GM12878 (cell line): ENCODE data around the gene PROSER2. TPM values are rescaled to one million over a fixed set of nuclear protein-coding genes. Genes with fewer than 3 reads are reported as not detected.

Experiments
- ATAC-seq: fragments of 200-7000 bp; cut with Tn5 transposase; 3 replicates; pipeline ENCODE4 v1.9.1; 2020; ENCODE audit warnings: mild to moderate bottlenecking, moderate library complexity
- BruUV-seq: library from RNA; stranded (reverse); fragments of 400-500 nt; replicated peaks from 2 replicates; lab custom pipeline; 2021; lab: Mats Ljungman, UMichigan
- CTCF ChIA-PET: fragments of 300-600 bp; sonication (Branson Sonifier 250); formaldehyde crosslinking; extraction: SDS; loops from one replicate; lab custom pipeline; 2021; ENCODE audit warnings: inconsistent platforms; lab: Yijun Ruan, JAX
- POLR2A ChIA-PET: fragments of 350-600 bp; formaldehyde crosslinking; extraction: SDS; loops from one replicate; lab custom pipeline; 2021; ENCODE audit warnings: inconsistent platforms; lab: Charles Lee
- RAD21 ChIA-PET: fragments of 300-600 bp; sonication (Branson Sonifier 250); formaldehyde crosslinking; loops from one replicate; lab custom pipeline; 2023; ENCODE audit warnings: antibody characterized with exemption; ENCODE audit not compliant: unreplicated experiment; lab: Charles Lee
- SMC1A ChIA-PET: fragments of 300-600 bp; sonication (Branson Sonifier 250); formaldehyde crosslinking; loops from one replicate; lab custom pipeline; 2023; ENCODE audit not compliant: unreplicated experiment, uncharacterized antibody; lab: Charles Lee
- DNase-seq: peaks from one replicate; pipeline ENCODE4 v3.0.0-alpha.2; 2011; ENCODE audit warnings: low read depth, low spot score
- FAIRE-seq: peaks from 3 replicates; lab custom pipeline; 2011; peaks lifted over from hg19 to GRCh38; lab: Jason Lieb, UNC
- H2AFZ ChIP-seq: 2 replicates; pipeline ENCODE4 v1.6.0; 2011; ENCODE audit warnings: low read depth, low read length, control low read depth; ENCODE audit not compliant: control insufficient read depth
- H3K27ac ChIP-seq: 2 replicates; pipeline ENCODE4 v1.5.1; 2011; ENCODE audit warnings: control low read depth; ENCODE audit not compliant: control insufficient read depth, insufficient read depth
- H3K27me3 ChIP-seq, 2 experiments: replicated peaks in 1 of 2; 2 replicates each; pipeline versions ENCODE4 v1.6.0 to v1.6.1; 2011; ENCODE audit warnings: low read length in 1 of 2; ENCODE audit not compliant: control insufficient read depth in 2 of 2, insufficient read depth in 2 of 2
- H3K36me3 ChIP-seq, 2 experiments: 2 replicates each; pipeline ENCODE4 v1.5.1; 2011; ENCODE audit warnings: low read length in 1 of 2; ENCODE audit not compliant: control insufficient read depth in 2 of 2, insufficient read depth in 2 of 2
- H3K4me1 ChIP-seq: 2 replicates; pipeline ENCODE4 v1.6.1; 2011; ENCODE audit warnings: mild to moderate bottlenecking, low read length, moderate library complexity, mixed read lengths; ENCODE audit not compliant: control insufficient read depth, insufficient read depth
- H3K4me2 ChIP-seq: 2 replicates; pipeline ENCODE4 v1.6.0; 2011; ENCODE audit warnings: control low read depth; ENCODE audit not compliant: control insufficient read depth, insufficient read depth
- H3K4me3 ChIP-seq: fragments of 200-600 bp; sonication (generic); 2 replicates; pipeline ENCODE4 v1.5.1; 2016
- H3K79me2 ChIP-seq: 2 replicates; pipeline ENCODE4 v1.6.0; 2011; ENCODE audit warnings: low read length; ENCODE audit not compliant: control insufficient read depth, insufficient read depth
- H3K9ac ChIP-seq: 2 replicates; pipeline ENCODE4 v1.8.0; 2011; ENCODE audit warnings: low read length, control low read depth, mixed read lengths; ENCODE audit not compliant: control insufficient read depth, insufficient read depth
- H3K9me3 ChIP-seq: replicated peaks from 3 replicates; pipeline ENCODE4 v1.5.1; 2011; ENCODE audit warnings: mild to moderate bottlenecking, low read length; ENCODE audit not compliant: control insufficient read depth, insufficient read depth
- H4K20me1 ChIP-seq: 2 replicates; pipeline ENCODE4 v1.6.0; 2011; ENCODE audit not compliant: control insufficient read depth, insufficient read depth
- BRCA1 ChIP-seq: IDR thresholded peaks from 2 replicates; pipeline ENCODE4 v1.6.1; 2011; ENCODE audit warnings: low read depth, low read length, improper control_type of control experiment
- CBFB ChIP-seq: IDR thresholded peaks from 2 replicates; pipeline ENCODE4 v1.6.1; 2016; ENCODE audit warnings: antibody characterized with exemption, low read depth
- E4F1 ChIP-seq: fragments of 450-650 bp; IDR thresholded peaks from 2 replicates; pipeline ENCODE4 v1.6.1; 2018; ENCODE audit warnings: borderline replicate concordance, mild to moderate bottlenecking; ENCODE audit not compliant: partially characterized antibody
- IKZF2 ChIP-seq, 2 experiments: fragments of 450-650 bp; IDR thresholded peaks; 2 replicates each; pipeline ENCODE4 v1.6.1; 2017; ENCODE audit warnings: mild to moderate bottlenecking in 2 of 2, moderate library complexity in 2 of 2
- KLF5 ChIP-seq: fragments of 450-650 bp; IDR thresholded peaks from 2 replicates; pipeline ENCODE4 v1.6.1; 2014; ENCODE audit warnings: mild to moderate bottlenecking; ENCODE audit not compliant: partially characterized antibody
- NFIC ChIP-seq: IDR thresholded peaks from 2 replicates; pipeline ENCODE4 v1.6.1; 2012; ENCODE audit warnings: low read depth, mild to moderate bottlenecking, inconsistent platforms, low read length, moderate library complexity
- NFXL1 ChIP-seq: fragments of 450-650 bp; IDR thresholded peaks from 2 replicates; pipeline ENCODE4 v1.6.1; 2017; ENCODE audit warnings: antibody characterized with exemption, mild to moderate bottlenecking, borderline replicate concordance
- NFYA ChIP-seq: IDR thresholded peaks from 2 replicates; pipeline ENCODE4 v1.6.1; 2011; ENCODE audit warnings: low read depth, mild to moderate bottlenecking, low read length, improper control_type of control experiment, borderline replicate concordance
- NR2C2 ChIP-seq: IDR thresholded peaks from 2 replicates; pipeline ENCODE4 v1.6.1; 2011; ENCODE audit warnings: borderline replicate concordance, low read depth; ENCODE audit not compliant: control insufficient read depth, insufficient read length
- SMAD1 ChIP-seq: fragments of 450-650 bp; IDR thresholded peaks from 2 replicates; pipeline ENCODE4 v1.6.1; 2018; ENCODE audit warnings: mild to moderate bottlenecking, low read depth; ENCODE audit not compliant: partially characterized antibody
- SREBF1 ChIP-seq: IDR thresholded peaks from 2 replicates; pipeline ENCODE4 v1.6.1; 2012; ENCODE audit warnings: mild to moderate bottlenecking, low read length
- TAF1 ChIP-seq: IDR thresholded peaks from 2 replicates; pipeline ENCODE4 v1.6.1; 2011; ENCODE audit warnings: mild to moderate bottlenecking, low read depth, low read length, borderline replicate concordance
- YBX1 ChIP-seq: fragments of 450-650 bp; IDR thresholded peaks from 2 replicates; pipeline ENCODE4 v1.6.1; 2016; ENCODE audit warnings: antibody characterized with exemption
- ZBTB11 ChIP-seq: fragments of 450-650 bp; formaldehyde crosslinking; IDR thresholded peaks from 2 replicates; pipeline ENCODE4 v1.5.0; 2022; ENCODE audit warnings: mild to moderate bottlenecking, missing genetic modification characterization
- ZNF274 ChIP-seq: IDR thresholded peaks from one replicate; pipeline ENCODE4 v1.8.0; 2011; ENCODE audit not compliant: insufficient read length, insufficient read depth
- ZNF592 ChIP-seq: fragments of 450-650 bp; IDR thresholded peaks from 2 replicates; pipeline ENCODE4 v1.6.1; 2017; ENCODE audit warnings: mild to moderate bottlenecking, moderate library complexity
- WGBS: methylation state at CpG from one replicate; pipeline ENCODE4 v1.1.6; 2016; ENCODE audit warnings: low lambda C conversion rate; ENCODE audit not compliant: insufficient replicate concordance, insufficient coverage; ENCODE audit errors: missing lambda C conversion rate; 5-methylcytosine and 5-hydroxymethylcytosine counted together
- in situ Hi-C: fragments of 300-500 bp; cut with MboI; formaldehyde crosslinking; loops from 9 replicates; pipeline ENCODE4 v1.14.3; 2018; ENCODE audit warnings: mixed read lengths
- intact Hi-C: fragments of 100-400 bp; cut with micrococcal nuclease; formaldehyde crosslinking; loops from one replicate; pipeline ENCODE4 v1.14.2; 2022; ENCODE audit not compliant: unreplicated experiment
- polyA plus RNA-seq, 11 experiments: library from polyadenylated mRNA; depleted of rRNA in 4 of 11; unstranded in 6 of 11; stranded (reverse) in 5 of 11; fragments of >200 nt; fragmentation: Nextera tagmentation in 4 of 11; fragmentation: Illumina TruSeq in 1 of 11; extraction: Ambion mirVana in 4 of 11; extraction: Trizol in 1 of 11; gene quantifications; 1 replicate in 1 of 11; 2 replicates in 10 of 11; pipeline versions ENCODE4 v1.2.1 to v1.2.3, GENCODE V29; 2011 to 2016; ENCODE audit warnings: inconsistent platforms in 2 of 11, missing spikeins in 2 of 11, low read depth in 1 of 11
- total RNA-seq, 4 experiments: library from RNA; depleted of rRNA in 3 of 4; stranded (reverse); fragments of >200 nt in 3 of 4; fragmentation: Illumina TruSeq in 1 of 4; extraction: Trizol in 1 of 4; gene quantifications; 2 replicates each; pipeline versions ENCODE4 v1.2.1 to v1.2.3, GENCODE V29; 2013 to 2021

Gene PROSER2
- total and polyA plus RNA-seq, 10 of the 15 experiments (the other 5 are each of a cell fraction or from before 2014, with no cell fraction given), result 0.04 to 0.25 (median 0.07) TPM; not detected in 6

- no peaks in the 10 kb centered on the region for H4K20me1 ChIP-seq
- in situ Hi-C loops, result no loop called here
- WGBS, result 60% methylated on average over 2 of the region's 2 CpGs
- RAD21 ChIA-PET, result interaction anchor here (1.4 kb wide), 1 partner anchor 197 kb away, joined by 5 read pairs; no protein-coding TSS in a partner anchor
- H3K9ac ChIP-seq, result no peak overlapping the region
- POLR2A ChIA-PET, result no interaction called here
- H3K9me3 ChIP-seq, result no peaks in the 10 kb centered on the region
- SMC1A ChIA-PET, result no interaction called here
- H3K4me2 ChIP-seq, result no peak overlapping the region
- no peak overlapping the region for H3K27ac ChIP-seq
- H3K4me1 ChIP-seq, result no peaks in the 10 kb centered on the region
- no peaks in the 10 kb centered on the region for H3K79me2 ChIP-seq
- intact Hi-C loops, result no loop called here
- ATAC-seq (no peak), FAIRE-seq (no peak), DNase-seq (no peak)
- no peaks in the 10 kb centered on the region; a peak in 2 of 4 replicates for H3K27me3 ChIP-seq
- H2AFZ ChIP-seq, result no peak overlapping the region
- CTCF ChIA-PET, result interaction anchor here (1.0 to 2.1 kb wide), 6 partner anchors 8 to 274 kb away, joined by 3 to 6 read pairs (median 5); no protein-coding TSS in a partner anchor
- H3K36me3 ChIP-seq, result no peaks in the 10 kb centered on the region
- no peak overlapping the region for H3K4me3 ChIP-seq
- BruUV-seq, result no TSS peak
- TF ChIP-seq ZBTB11 (no peak), SREBF1 (no peak), CBFB (no peak), IKZF2 (IDR thresholded peaks at IDR 0.05) (no peak), SMAD1 (no peak), YBX1 (no peak), ZNF274 (no peak), NFYA (no peak), E4F1 (no peak), TAF1 (no peak), KLF5 (no peak), ZNF592 (no peak), NFIC (no peak), NFXL1 (no peak), BRCA1 (no peak), NR2C2 (no peak)
These were observed 33.9 kb upstream of the PROSER2 start for GRCh38 chr10:11789306-11789705.
